IMR-90 (cell line): ENCODE data around the gene STXBP2. TPM values are rescaled to one million over a fixed set of nuclear protein-coding genes. Genes with fewer than 3 reads are reported as not detected.

Source experiments
- ATAC-seq: fragments of 200-7000 bp; cut with Tn5 transposase; 2 replicates; pipeline ENCODE4 v1.9.1; 2020; ENCODE audit warnings: low read depth, mild to moderate bottlenecking, moderate library complexity
- BruUV-seq: library from RNA; stranded (reverse); fragments of 400-500 nt; replicated peaks from 2 replicates; lab custom pipeline; 2021; lab: Mats Ljungman, UMichigan
- CTCF ChIA-PET: fragments of 300-600 bp; formaldehyde crosslinking; extraction: SDS; loops from one replicate; lab custom pipeline; 2021; ENCODE audit warnings: antibody characterized with exemption; lab: Yijun Ruan, JAX
- POLR2A ChIA-PET: fragments of 300-600 bp; sonication (Branson Sonifier 250); formaldehyde crosslinking; loops from one replicate; lab custom pipeline; 2022; ENCODE audit warnings: antibody characterized with exemption; ENCODE audit not compliant: unreplicated experiment; lab: Charles Lee
- DNase-seq: peaks from one replicate; pipeline ENCODE4 v3.0.0; 2013
- H2AFZ ChIP-seq: replicated peaks from 2 replicates; pipeline ENCODE3; 2013; ENCODE audit warnings: low read length, mild to moderate bottlenecking; ENCODE audit not compliant: poor library complexity
- H2AK5ac ChIP-seq: 2 replicates; pipeline ENCODE4 v1.6.1; 2013; ENCODE audit warnings: low read depth, low read length, inconsistent platforms
- H2AK9ac ChIP-seq: replicated peaks from 2 replicates; pipeline ENCODE3; 2013; ENCODE audit warnings: mild to moderate bottlenecking, low read depth, low read length, moderate library complexity; ENCODE audit not compliant: poor library complexity
- H2BK120ac ChIP-seq: 2 replicates; pipeline ENCODE4 v1.6.1; 2013; ENCODE audit warnings: low read depth, low read length, inconsistent platforms
- H2BK15ac ChIP-seq: 3 replicates; pipeline ENCODE4 v1.6.1; 2013; ENCODE audit warnings: low read depth, low read length, inconsistent platforms
- H2BK20ac ChIP-seq: 2 replicates; pipeline ENCODE4 v1.6.1; 2013; ENCODE audit warnings: low read depth, mild to moderate bottlenecking, inconsistent platforms, low read length, moderate library complexity
- H2BK5ac ChIP-seq: 2 replicates; pipeline ENCODE4 v1.6.1; 2013; ENCODE audit warnings: mild to moderate bottlenecking, low read depth, low read length, inconsistent platforms; ENCODE audit not compliant: poor library complexity, severe bottlenecking
- H3K14ac ChIP-seq: replicated peaks from 2 replicates; pipeline ENCODE4 v1.6.1; 2013; ENCODE audit warnings: low read depth, low read length, inconsistent platforms
- H3K18ac ChIP-seq: 2 replicates; pipeline ENCODE4 v1.6.1; 2013; ENCODE audit warnings: low read depth, low read length, control low read depth
- H3K23ac ChIP-seq: 2 replicates; pipeline ENCODE4 v1.6.1; 2013; ENCODE audit warnings: low read depth, low read length, inconsistent platforms
- H3K27ac ChIP-seq: 2 replicates; pipeline ENCODE4 v1.5.1; 2013; ENCODE audit warnings: mild to moderate bottlenecking, control low read depth, low read length; ENCODE audit not compliant: insufficient read depth
- H3K27me3 ChIP-seq: 2 replicates; pipeline ENCODE4 v1.6.1; 2013; ENCODE audit warnings: low read length; ENCODE audit not compliant: control insufficient read depth, insufficient read depth
- H3K36me3 ChIP-seq: 2 replicates; pipeline ENCODE4 v1.6.1; 2013; ENCODE audit warnings: low read length, mixed read lengths; ENCODE audit not compliant: control insufficient read depth, insufficient read depth
- H3K4ac ChIP-seq: 2 replicates; pipeline ENCODE4 v1.6.1; 2013; ENCODE audit warnings: low read depth, low read length, inconsistent platforms
- H3K4me1 ChIP-seq: 2 replicates; pipeline ENCODE4 v1.6.1; 2013; ENCODE audit warnings: low read length, mixed read lengths; ENCODE audit not compliant: control insufficient read depth, insufficient read depth
- H3K4me2 ChIP-seq: 2 replicates; pipeline ENCODE4 v1.6.1; 2013; ENCODE audit warnings: low read depth, mild to moderate bottlenecking, control low read depth, low read length, moderate library complexity
- H3K4me3 ChIP-seq: 2 replicates; pipeline ENCODE4 v1.5.1; 2013; ENCODE audit warnings: low read depth, mild to moderate bottlenecking, control low read depth, low read length, moderate library complexity; ENCODE audit not compliant: insufficient read depth
- H3K56ac ChIP-seq: 2 replicates; pipeline ENCODE4 v1.6.1; 2013; ENCODE audit warnings: low read length, inconsistent platforms; ENCODE audit not compliant: insufficient read depth; ENCODE audit errors: extremely low read depth
- H3K79me1 ChIP-seq, 2 experiments: 2 replicates each; pipeline ENCODE4 v1.6.1; 2013; ENCODE audit warnings: low read length in 2 of 2, inconsistent platforms in 1 of 2, low read depth in 1 of 2
- H3K9ac ChIP-seq: 2 replicates; pipeline ENCODE4 v1.6.1; 2013; ENCODE audit warnings: low read depth, low read length, control low read depth
- H3K9me1 ChIP-seq: 2 replicates; pipeline ENCODE4 v1.6.1; 2013; ENCODE audit warnings: low read length, inconsistent platforms; ENCODE audit not compliant: insufficient read depth
- H3K9me3 ChIP-seq: 2 replicates; pipeline ENCODE4 v1.6.1; 2013; ENCODE audit warnings: low read length; ENCODE audit not compliant: control insufficient read depth, insufficient read depth
- H4K20me1 ChIP-seq: 2 replicates; pipeline ENCODE4 v1.6.1; 2013; ENCODE audit warnings: low read length, inconsistent platforms; ENCODE audit not compliant: insufficient read depth
- H4K5ac ChIP-seq: 2 replicates; pipeline ENCODE4 v1.6.1; 2013; ENCODE audit warnings: mild to moderate bottlenecking, low read depth, low read length, control low read depth
- H4K8ac ChIP-seq, 2 experiments: 2 replicates each; pipeline ENCODE4 v1.6.1; 2013; ENCODE audit warnings: low read depth in 2 of 2, low read length in 2 of 2, control low read depth in 1 of 2, inconsistent platforms in 1 of 2
- H4K91ac ChIP-seq: 2 replicates; pipeline ENCODE4 v1.6.1; 2013; ENCODE audit warnings: low read depth, low read length, inconsistent platforms; ENCODE audit not compliant: insufficient read depth
- BHLHE40 ChIP-seq: fragments of 150-350 bp; IDR thresholded peaks from 2 replicates; pipeline ENCODE4 v1.6.1; 2016; ENCODE audit warnings: mild to moderate bottlenecking, low read depth, low read length
- CHD1 ChIP-seq: IDR thresholded peaks from 2 replicates; pipeline ENCODE4 v1.6.1; 2012; ENCODE audit warnings: low read depth, low read length, improper control_type of control experiment
- MXI1 ChIP-seq: IDR thresholded peaks from 2 replicates; pipeline ENCODE4 v1.6.1; 2012; ENCODE audit warnings: low read depth, mild to moderate bottlenecking, low read length, moderate library complexity, borderline replicate concordance
- POLR2A ChIP-seq: IDR thresholded peaks from 2 replicates; pipeline ENCODE4 v1.6.1; 2012; ENCODE audit warnings: mild to moderate bottlenecking, low read depth, low read length
- USF2 ChIP-seq: fragments of 150-350 bp; IDR thresholded peaks from 2 replicates; pipeline ENCODE4 v1.6.1; 2017; ENCODE audit warnings: mild to moderate bottlenecking, antibody characterized with exemption, low read length, low read depth
- WGBS, 2 experiments: methylation state at CpG; one replicate each; pipeline versions ENCODE4 v1.1.5 to v1.1.7; 2013; ENCODE audit warnings: missing lambda C conversion rate in 2 of 2; ENCODE audit not compliant: insufficient read length in 1 of 2; ENCODE audit errors: extremely low coverage in 2 of 2; 5-methylcytosine and 5-hydroxymethylcytosine counted together
- dilution Hi-C: fragments of 300-500 bp; cut with HindIII; formaldehyde crosslinking; loops from one replicate; pipeline ENCODE4 v1.14.3; 2018; ENCODE audit warnings: low sequenced_read_pairs; ENCODE audit not compliant: unreplicated experiment
- in situ Hi-C: fragments of 300-500 bp; cut with MboI; formaldehyde crosslinking; loops from 3 replicates; pipeline ENCODE4 v1.14.3; 2019; ENCODE audit warnings: low sequenced_read_pairs, inconsistent platforms, mixed read lengths
- intact Hi-C: fragments of 100-400 bp; cut with micrococcal nuclease; formaldehyde crosslinking; loops from 2 replicates; pipeline ENCODE4 v1.10.0; 2022
- polyA plus RNA-seq, 3 experiments: library from polyadenylated mRNA; depleted of rRNA; stranded (reverse); fragments of >200 nt; gene quantifications; 2 replicates each; pipeline ENCODE4 v1.2.3, GENCODE V29; 2012; ENCODE audit warnings: low replicate concordance in 1 of 3
- total RNA-seq: library from RNA; depleted of rRNA; stranded (reverse); fragments of >200 nt; gene quantifications from 2 replicates; pipeline ENCODE4 v1.2.3, GENCODE V29; 2012

The STXBP2 gene
- total and polyA plus RNA-seq, 2 of the 4 experiments (the other 2 are of a cell fraction) = 3.9 to 12.6 TPM

DNA sequence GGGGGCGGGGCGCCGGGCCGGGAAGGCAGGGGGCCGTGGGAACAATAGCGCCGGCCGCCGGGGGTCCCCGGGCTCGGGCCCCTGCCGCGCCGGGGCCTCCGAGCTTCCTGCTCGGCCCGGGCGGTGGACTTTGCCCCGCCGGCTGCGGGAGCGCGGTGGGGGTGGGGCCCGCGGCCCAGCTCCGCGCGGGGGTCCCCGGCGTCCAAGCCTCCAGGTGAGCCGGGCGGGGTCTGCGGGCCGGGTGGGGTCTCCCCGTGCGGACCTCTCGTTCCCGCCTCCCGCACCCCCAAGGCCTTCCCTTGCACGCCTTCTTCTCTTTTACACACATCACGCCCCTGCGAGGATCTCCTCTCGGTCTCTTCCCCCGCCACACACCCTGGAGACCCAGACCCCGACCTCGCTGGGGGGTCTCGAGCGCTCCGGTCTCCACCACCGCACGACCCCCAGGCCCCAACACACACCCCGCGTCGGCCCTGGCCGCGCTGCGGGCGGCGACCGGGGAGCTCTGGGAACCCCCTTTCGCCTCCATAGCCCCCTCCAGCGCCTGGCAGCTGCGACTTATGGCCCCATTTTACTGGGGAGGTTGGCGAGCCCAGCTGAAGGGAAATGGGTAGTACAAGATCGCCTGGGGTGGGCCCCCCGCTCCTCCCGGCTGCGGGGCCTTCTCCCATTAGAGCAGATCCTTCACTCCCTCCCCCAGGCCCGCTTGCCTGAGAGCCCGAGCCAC lies 40.5 kb upstream of the STXBP2 start:
- Histone ChIP-seq H3K9me1 (no peaks in the 10 kb centered on the region), H4K91ac (no peak overlapping the region), H2BK5ac (no peak overlapping the region), H2AK9ac (peak overlapping the region; percentile 55), H3K27me3 (peaks cover 39% of the 10 kb centered on the region), H3K56ac (no peak overlapping the region), H3K9me3 (no peaks in the 10 kb centered on the region), H3K4me3 (no peak overlapping the region), H3K4me2 (no peak overlapping the region), H2BK20ac (no peak overlapping the region), H3K23ac (no peak overlapping the region), H3K9ac (no peak overlapping the region), H2BK15ac (no peak overlapping the region), H2AK5ac (no peak overlapping the region), H2AFZ (no peak overlapping the region), H3K36me3 (no peaks in the 10 kb centered on the region), H2BK120ac (no peak overlapping the region), H3K4me1 (no peaks in the 10 kb centered on the region), H3K79me1 (no peaks in the 10 kb centered on the region), H4K5ac (no peak overlapping the region), H4K8ac (no peak overlapping the region), H3K4ac (no peak overlapping the region), H3K27ac (no peak overlapping the region), H4K20me1 (no peaks in the 10 kb centered on the region), H3K18ac (no peak overlapping the region), H3K14ac (no peak overlapping the region)
- DNase-seq (no peak), ATAC-seq (no peak)
- intact Hi-C loops (no loop called here), dilution Hi-C loops (no loop called here), in situ Hi-C loops (no loop called here)
- TF ChIP-seq CHD1 = no peak
- no peak for TF ChIP-seq MXI1
- no peak for TF ChIP-seq USF2
- no peak for TF ChIP-seq POLR2A
- TF ChIP-seq BHLHE40 = no peak
- no TSS peak for BruUV-seq
- CTCF ChIA-PET = no interaction called here
- POLR2A ChIA-PET = no interaction called here
- 0% methylated on average over 31 of the region's 70 CpGs; no CpG with 5 or more reads in 1 of the 2 experiments for WGBS, 2 experiments
